GM12874 (cell line): ENCODE measurements around the gene LCLAT1.

Experiments used
- TF ChIP-seq, protein P1 (sequence below): IDR thresholded peaks from 2 replicates; pipeline ENCODE4 v1.5.1; 2011; ENCODE audit warnings: low read depth, mild to moderate bottlenecking, control low read depth, low read length, moderate library complexity; ENCODE audit not compliant: insufficient read depth

Gene LCLAT1

DNA sequence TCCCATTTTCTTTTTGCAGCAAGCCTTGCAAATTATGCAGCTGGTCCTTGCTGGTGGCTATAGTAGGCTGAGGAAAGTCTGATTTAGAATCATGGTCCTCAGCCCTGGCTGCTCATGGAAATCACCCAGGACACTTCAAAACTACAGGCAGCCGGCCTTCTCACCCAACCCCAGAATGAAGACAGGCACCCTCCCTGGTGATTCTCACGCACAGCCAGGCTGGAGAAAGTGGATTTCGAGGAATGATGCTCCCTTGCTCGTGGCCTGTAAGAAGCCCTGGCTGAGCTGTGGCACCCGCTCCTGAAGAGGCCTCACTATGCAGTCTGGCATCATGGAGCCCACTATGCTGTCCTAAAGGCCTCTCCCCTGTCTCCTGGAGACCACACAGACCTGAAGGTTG, 202.8 kb downstream of the LCLAT1 start:
- TF ChIP-seq, protein P1, sequence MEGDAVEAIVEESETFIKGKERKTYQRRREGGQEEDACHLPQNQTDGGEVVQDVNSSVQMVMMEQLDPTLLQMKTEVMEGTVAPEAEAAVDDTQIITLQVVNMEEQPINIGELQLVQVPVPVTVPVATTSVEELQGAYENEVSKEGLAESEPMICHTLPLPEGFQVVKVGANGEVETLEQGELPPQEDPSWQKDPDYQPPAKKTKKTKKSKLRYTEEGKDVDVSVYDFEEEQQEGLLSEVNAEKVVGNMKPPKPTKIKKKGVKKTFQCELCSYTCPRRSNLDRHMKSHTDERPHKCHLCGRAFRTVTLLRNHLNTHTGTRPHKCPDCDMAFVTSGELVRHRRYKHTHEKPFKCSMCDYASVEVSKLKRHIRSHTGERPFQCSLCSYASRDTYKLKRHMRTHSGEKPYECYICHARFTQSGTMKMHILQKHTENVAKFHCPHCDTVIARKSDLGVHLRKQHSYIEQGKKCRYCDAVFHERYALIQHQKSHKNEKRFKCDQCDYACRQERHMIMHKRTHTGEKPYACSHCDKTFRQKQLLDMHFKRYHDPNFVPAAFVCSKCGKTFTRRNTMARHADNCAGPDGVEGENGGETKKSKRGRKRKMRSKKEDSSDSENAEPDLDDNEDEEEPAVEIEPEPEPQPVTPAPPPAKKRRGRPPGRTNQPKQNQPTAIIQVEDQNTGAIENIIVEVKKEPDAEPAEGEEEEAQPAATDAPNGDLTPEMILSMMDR, result no peak

DNA sequence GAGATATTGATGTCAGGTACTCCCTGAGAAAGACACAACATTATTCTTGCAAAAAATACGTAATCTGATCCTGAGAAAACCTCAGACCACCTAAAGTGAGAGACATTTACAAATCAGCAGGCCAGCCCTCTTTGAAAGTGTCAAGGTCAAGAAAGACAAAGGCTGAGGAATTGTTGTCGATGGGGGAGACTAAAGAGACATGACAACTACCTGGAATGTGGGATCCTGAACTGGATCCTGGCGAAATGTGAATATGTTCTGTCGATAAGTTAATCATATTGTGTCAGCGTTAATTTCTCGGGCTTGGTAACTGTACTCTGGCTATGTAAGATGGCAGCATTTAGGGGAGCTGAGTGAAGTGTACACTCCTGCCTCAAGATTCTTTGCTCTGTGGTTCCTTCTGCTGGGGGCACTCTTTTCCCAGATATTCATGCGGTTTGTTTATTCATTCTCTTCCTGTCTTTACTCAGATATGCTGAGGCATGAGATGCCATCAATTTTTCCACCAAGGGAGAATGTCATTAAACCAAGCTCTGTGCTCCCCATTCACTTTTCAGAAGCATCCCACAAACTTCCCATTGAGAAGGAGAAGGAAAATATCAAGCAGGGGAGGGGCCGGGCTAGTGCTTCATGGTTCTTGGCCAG, 205.3 kb downstream of the LCLAT1 start:
- TF ChIP-seq, protein P1, result no peak

DNA sequence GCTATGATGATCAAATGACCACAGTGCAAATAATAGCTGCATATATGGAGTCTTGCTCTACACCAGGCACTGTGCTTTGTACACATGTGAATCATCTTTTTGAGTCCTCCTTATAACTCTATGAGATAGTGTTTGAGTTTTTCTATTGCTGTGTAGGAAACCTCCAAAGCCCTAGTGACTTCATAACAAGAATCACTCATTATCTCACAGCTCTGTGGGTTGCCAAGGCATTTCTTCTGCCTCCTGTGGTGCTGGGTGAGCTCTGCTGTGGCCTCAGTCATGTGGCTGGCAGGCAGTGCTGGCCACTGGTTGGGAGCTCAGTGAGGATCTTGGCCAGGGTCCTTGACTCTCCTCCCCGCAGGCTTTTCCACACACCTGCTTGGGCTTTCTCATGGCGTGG, 206.8 kb downstream of the LCLAT1 start:
- TF ChIP-seq, protein P1, result no peak

DNA sequence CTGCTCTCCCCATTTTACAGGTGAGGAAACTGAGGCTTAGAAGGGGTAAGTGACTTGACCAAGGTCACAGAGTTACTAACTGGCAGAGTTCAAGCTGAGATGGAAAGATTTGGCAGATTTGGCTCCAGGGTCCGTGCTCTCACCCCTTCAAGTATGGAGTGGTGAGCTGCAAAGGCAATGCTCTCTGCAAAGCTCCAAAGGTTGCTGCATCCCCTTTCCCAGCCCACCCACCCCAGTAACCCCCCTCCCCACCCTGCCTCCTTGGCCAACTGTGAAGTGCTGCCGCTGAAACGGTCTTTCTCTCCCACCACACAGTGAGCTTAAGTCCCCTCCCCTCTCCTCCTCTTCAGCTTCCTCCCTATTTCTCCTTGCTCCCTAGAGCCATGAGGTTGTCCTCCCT, 207.4 kb downstream of the LCLAT1 start:
- TF ChIP-seq, protein P1, result no peak

DNA sequence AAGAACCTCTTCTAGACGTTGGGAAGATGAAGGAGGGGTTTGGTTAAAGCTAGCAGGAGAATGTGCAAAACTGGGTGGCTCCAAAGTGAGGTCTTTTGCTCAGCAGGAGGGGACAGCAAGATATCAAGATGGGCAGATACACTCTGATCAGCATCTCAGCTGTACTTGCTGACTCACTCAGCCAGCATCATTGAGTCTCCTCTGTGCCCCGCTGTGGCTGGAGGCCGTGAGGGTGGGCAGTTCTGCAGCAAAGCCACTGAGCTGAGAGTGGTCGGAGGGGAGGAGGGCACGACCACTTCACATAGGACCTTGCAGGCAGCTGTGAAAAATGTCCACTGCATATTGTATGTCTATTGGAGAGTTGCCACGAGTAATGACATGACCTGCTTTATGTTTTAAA, 208.2 kb downstream of the LCLAT1 start:
- TF ChIP-seq, protein P1, result no peak

DNA sequence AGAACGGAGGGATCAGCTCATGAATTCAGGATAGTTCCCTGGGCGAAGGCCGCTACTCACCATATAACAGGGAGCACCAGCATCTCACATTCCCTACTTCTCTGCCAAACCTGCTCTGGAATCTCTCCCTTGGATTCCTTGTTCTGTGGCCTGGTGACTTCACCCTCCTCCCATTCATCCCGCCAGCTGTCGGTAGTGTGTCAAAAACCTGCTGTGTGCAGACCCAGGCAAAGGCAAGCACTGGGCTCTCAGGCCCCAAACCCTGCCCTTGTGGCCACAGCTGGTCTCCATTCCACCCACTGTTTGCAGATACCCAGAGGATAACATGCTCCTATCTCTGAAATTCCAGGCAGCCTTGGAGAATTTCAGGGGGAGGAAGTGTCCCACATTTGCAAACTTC, 208.6 kb downstream of the LCLAT1 start:
- TF ChIP-seq, protein P1, result no peak

DNA sequence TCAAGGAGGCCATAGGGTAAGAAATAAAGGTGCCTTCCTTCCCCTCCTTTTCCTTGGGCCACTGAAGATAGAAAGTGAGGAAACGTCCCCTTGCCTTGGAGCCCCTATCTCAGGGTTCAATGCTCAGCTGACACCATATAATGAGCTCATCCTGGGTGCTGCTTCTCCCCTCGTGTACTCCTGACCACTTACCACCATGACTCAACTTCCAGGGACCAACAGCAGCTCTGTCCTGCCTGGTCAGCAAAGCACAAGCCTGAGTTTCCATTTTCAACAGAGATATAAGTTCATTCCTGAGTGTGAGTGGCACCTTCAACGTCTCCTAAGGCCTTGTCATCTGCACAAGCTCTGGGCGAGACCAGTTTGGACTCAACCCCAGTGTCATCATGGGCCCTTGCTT, 209.0 kb downstream of the LCLAT1 start:
- TF ChIP-seq, protein P1, result no peak
